Measurements from ENCODE around the gene KCNMB2.

The KCNMB2 gene

GRCh38 chr3:178520451-178520850 is 15.8 kb upstream of the KCNMB2 start:
- no peak for TF ChIP-seq CTCF (IDR thresholded peaks at IDR 0.05; ENCODE audit: insufficient read depth, low read depth, low read length, missing control alignments)
- DNase-seq (ENCODE audit: low read depth), result no peak
- no peak overlapping the region for H3K4me3 ChIP-seq (ENCODE audit: low read length)

- H3K4me3 ChIP-seq (ENCODE audit: low read length), result no peak overlapping the region
- no peak for DNase-seq (ENCODE audit: low read depth)
- TF ChIP-seq CTCF (IDR thresholded peaks at IDR 0.05; ENCODE audit: insufficient read depth, low read depth, low read length, missing control alignments), result no peak
Observed at GRCh38 chr3:178522200-178523052, 13.8 kb upstream of the KCNMB2 start.

- no peak overlapping the region for H3K4me3 ChIP-seq (ENCODE audit: low read length)
- no peak for DNase-seq (ENCODE audit: low read depth)
- no peak for TF ChIP-seq CTCF (IDR thresholded peaks at IDR 0.05; ENCODE audit: insufficient read depth, low read depth, low read length, missing control alignments)
Observed at GRCh38 chr3:178525251-178525650, 11.0 kb upstream of the KCNMB2 start.

GRCh38 chr3:178526291-178526690 is 9.9 kb upstream of the KCNMB2 start:
- TF ChIP-seq CTCF (IDR thresholded peaks at IDR 0.05; ENCODE audit: insufficient read depth, low read depth, low read length, missing control alignments), result no peak
- no peak overlapping the region for H3K4me3 ChIP-seq (ENCODE audit: low read length)
- DNase-seq (ENCODE audit: low read depth), result no peak

GRCh38 chr3:178527981-178528380 is 8.3 kb upstream of the KCNMB2 start:
- no peak for DNase-seq (ENCODE audit: low read depth)
- H3K4me3 ChIP-seq (ENCODE audit: low read length), result no peak overlapping the region
- TF ChIP-seq CTCF (IDR thresholded peaks at IDR 0.05; ENCODE audit: insufficient read depth, low read depth, low read length, missing control alignments), result no peak

GRCh38 chr3:178529606-178530225 is 6.5 kb upstream of the KCNMB2 start:
- no peak overlapping the region for H3K4me3 ChIP-seq (ENCODE audit: low read length)
- no peak for TF ChIP-seq CTCF (IDR thresholded peaks at IDR 0.05; ENCODE audit: insufficient read depth, low read depth, low read length, missing control alignments)
- no peak for DNase-seq (ENCODE audit: low read depth)

Measured in epithelial cell of esophagus (primary cell).